ENCODE data around the gene TIGD1. TPM values are rescaled to one million over a fixed set of nuclear protein-coding genes. Genes with fewer than 3 reads are reported as not detected.

TIGD1 gene
- total and polyA plus RNA-seq, 2 of the 13 experiments (the other 11 are each of a cell fraction or from before 2014, with no cell fraction given): 3.5 to 9.5 TPM

DNA sequence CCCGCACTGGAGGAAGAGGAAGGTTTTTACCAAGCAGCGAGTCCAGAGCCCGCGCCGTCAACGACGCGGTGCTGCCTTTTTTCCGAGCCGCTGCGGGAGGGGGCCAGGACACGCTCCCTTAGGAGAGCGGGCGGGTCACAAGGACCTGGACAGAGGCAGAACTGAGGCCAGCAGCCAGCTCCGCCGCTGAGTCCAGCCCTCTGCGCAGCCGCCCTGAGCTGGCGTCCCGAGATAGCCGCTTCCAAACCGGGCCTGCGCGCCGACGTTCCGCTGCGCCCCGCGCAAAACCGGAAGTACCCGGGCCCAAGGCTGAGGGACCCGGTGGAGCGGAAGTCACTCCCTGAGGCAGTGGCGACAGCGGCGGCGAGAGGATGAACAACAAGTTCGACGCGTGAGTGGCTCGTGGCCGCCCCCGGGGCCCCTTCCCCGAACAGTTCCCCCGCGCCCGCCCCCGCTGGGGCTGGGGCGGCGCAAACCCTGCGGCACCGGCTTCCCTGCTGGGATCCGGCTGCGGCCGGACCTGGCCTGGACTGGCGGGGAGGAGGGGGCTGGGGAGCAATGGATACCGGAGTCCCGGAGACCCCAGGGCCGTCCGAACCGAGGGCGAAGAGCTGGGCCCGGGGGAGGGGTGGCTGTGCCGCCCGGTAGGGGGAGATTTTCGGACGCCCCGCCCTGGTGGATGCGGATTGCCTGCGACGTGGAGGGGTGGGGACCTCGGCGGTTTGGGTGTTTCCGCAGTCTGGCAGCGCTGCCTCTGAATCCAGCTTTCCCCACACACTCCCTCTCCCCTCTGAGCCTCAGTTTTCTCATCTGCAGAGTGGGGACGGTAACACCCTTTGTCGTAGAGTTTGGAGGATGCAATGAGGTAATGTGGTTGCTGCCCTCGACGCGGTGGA, at the start of gene TIGD1, which contains the start of gene EIF4E2 (continued):
- TF ChIP-seq ZNF878 (CRISPR knock-in tag; IDR thresholded peaks at IDR 0.05) (peak; percentile 98), ZNF605 (CRISPR knock-in tag; IDR thresholded peaks at IDR 0.05) (peak; percentile 100), ARID2 (CRISPR knock-in tag; IDR thresholded peaks at IDR 0.05; ENCODE audit: borderline replicate concordance) (peak; percentile 98; the same call in 1 of the 2 replicates), JUNB (CRISPR knock-in tag; IDR thresholded peaks at IDR 0.05; ENCODE audit: borderline replicate concordance) (no peak; the same call in 1 of the 2 replicates), MAZ (IDR thresholded peaks at IDR 0.05; ENCODE audit: borderline replicate concordance, low read depth, low read length) (peak; percentile 82), MAZ (CRISPR knock-in tag; IDR thresholded peaks at IDR 0.05; ENCODE audit: low read depth) (peak; percentile 98), HDAC1 (CRISPR knock-in tag; IDR thresholded peaks at IDR 0.05) (peak; percentile 97), CEBPG (CRISPR knock-in tag; IDR thresholded peaks at IDR 0.05) (peak; percentile 63; the same call in 1 of the 2 replicates), NPAS2 (CRISPR knock-in tag; IDR thresholded peaks at IDR 0.05; ENCODE audit: borderline replicate concordance) (no peak), ZC3H4 (CRISPR knock-in tag; IDR thresholded peaks at IDR 0.05; ENCODE audit: borderline replicate concordance) (peak; percentile 31; the same call in 1 of the 2 replicates), ZNF138 (CRISPR knock-in tag; IDR thresholded peaks at IDR 0.05; ENCODE audit: low read depth) (0 out of 2 replicates have a peak, but pooled peaks have one; percentile 50), TCF7L2 (IDR thresholded peaks at IDR 0.05; ENCODE audit: low read depth, low read length) (no peak), RORA (CRISPR knock-in tag; IDR thresholded peaks at IDR 0.05) (no peak), ZNF549 (CRISPR knock-in tag; IDR thresholded peaks at IDR 0.05) (peak; percentile 94), ZNF530 (CRISPR knock-in tag; IDR thresholded peaks at IDR 0.05; ENCODE audit: low read depth) (peak; percentile 31; the same call in 1 of the 2 replicates), ZSCAN30 (CRISPR knock-in tag; IDR thresholded peaks at IDR 0.05) (peak; percentile 93), ZNF235 (CRISPR knock-in tag; IDR thresholded peaks at IDR 0.05; ENCODE audit: borderline replicate concordance) (peak; percentile 95), MAF1 (CRISPR knock-in tag; IDR thresholded peaks at IDR 0.05; ENCODE audit: borderline replicate concordance) (peak; percentile 97), SOX13 (IDR thresholded peaks at IDR 0.05) (no peak), SOX13 (CRISPR knock-in tag; conservative IDR thresholded peaks at IDR 0.05 in 1 of 2, IDR thresholded peaks at IDR 0.05 in 1 of 2) (peak in 1 of 2 experiments; percentile 82; a peak in 2 of 4 replicates), ZNF713 (CRISPR knock-in tag; IDR thresholded peaks at IDR 0.05) (peak; percentile 98; the same call in 1 of the 2 replicates), ADNP (CRISPR knock-in tag; IDR thresholded peaks at IDR 0.05) (peak; percentile 96)
- TF ChIP-seq, protein P1, sequence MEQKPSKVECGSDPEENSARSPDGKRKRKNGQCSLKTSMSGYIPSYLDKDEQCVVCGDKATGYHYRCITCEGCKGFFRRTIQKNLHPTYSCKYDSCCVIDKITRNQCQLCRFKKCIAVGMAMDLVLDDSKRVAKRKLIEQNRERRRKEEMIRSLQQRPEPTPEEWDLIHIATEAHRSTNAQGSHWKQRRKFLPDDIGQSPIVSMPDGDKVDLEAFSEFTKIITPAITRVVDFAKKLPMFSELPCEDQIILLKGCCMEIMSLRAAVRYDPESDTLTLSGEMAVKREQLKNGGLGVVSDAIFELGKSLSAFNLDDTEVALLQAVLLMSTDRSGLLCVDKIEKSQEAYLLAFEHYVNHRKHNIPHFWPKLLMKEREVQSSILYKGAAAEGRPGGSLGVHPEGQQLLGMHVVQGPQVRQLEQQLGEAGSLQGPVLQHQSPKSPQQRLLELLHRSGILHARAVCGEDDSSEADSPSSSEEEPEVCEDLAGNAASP (CRISPR knock-in tag; IDR thresholded peaks at IDR 0.05; ENCODE audit: borderline replicate concordance): peak; percentile 91
- TF ChIP-seq, protein P2, sequence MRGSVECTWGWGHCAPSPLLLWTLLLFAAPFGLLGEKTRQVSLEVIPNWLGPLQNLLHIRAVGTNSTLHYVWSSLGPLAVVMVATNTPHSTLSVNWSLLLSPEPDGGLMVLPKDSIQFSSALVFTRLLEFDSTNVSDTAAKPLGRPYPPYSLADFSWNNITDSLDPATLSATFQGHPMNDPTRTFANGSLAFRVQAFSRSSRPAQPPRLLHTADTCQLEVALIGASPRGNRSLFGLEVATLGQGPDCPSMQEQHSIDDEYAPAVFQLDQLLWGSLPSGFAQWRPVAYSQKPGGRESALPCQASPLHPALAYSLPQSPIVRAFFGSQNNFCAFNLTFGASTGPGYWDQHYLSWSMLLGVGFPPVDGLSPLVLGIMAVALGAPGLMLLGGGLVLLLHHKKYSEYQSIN (CRISPR knock-in tag; IDR thresholded peaks at IDR 0.05; ENCODE audit: borderline replicate concordance): no peak
- TF ChIP-seq, protein P3, sequence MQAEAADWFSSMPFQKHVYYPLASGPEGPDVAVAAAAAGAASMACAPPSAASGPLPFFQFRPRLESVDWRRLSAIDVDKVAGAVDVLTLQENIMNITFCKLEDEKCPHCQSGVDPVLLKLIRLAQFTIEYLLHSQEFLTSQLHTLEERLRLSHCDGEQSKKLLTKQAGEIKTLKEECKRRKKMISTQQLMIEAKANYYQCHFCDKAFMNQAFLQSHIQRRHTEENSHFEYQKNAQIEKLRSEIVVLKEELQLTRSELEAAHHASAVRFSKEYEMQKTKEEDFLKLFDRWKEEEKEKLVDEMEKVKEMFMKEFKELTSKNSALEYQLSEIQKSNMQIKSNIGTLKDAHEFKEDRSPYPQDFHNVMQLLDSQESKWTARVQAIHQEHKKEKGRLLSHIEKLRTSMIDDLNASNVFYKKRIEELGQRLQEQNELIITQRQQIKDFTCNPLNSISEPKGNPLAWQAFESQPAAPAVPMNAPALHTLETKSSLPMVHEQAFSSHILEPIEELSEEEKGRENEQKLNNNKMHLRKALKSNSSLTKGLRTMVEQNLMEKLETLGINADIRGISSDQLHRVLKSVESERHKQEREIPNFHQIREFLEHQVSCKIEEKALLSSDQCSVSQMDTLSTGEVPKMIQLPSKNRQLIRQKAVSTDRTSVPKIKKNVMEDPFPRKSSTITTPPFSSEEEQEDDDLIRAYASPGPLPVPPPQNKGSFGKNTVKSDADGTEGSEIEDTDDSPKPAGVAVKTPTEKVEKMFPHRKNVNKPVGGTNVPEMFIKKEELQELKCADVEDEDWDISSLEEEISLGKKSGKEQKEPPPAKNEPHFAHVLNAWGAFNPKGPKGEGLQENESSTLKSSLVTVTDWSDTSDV (CRISPR knock-in tag; IDR thresholded peaks at IDR 0.05): peak; percentile 100
